Measurements from ENCODE around the gene FGF19. TPM values are rescaled to one million over a fixed set of nuclear protein-coding genes. Genes with fewer than 3 reads are reported as not detected.

Gene FGF19
- total RNA-seq, 1 experiment from 2014 or later: 17.6 TPM

- no peak for TF ChIP-seq STAT6 (CRISPR knock-in tag; conservative IDR thresholded peaks at IDR 0.05; ENCODE audit: low read depth)
Observed at GRCh38 chr11:69660001-69660500, 43.8 kb downstream of the FGF19 start (continued).

- no peaks in the 10 kb centered on the region for H3K9me3 Mint-ChIP-seq
- H3K4me1 Mint-ChIP-seq: peaks cover 22% of the 10 kb centered on the region
- H3K27me3 Mint-ChIP-seq (ENCODE audit: low read depth): no peaks in the 10 kb centered on the region
- no peak for ATAC-seq
- TF ChIP-seq E2F4 (CRISPR knock-in tag; IDR thresholded peaks at IDR 0.05; ENCODE audit: borderline replicate concordance, low read depth) (no peak), NFE2L1 (CRISPR knock-in tag; IDR thresholded peaks at IDR 0.05) (no peak)
- peaks cover 7% of the 10 kb centered on the region; the same call in 1 of the 2 replicates for H3K36me3 Mint-ChIP-seq
- CTCF ChIA-PET: interaction anchor here (1.1 to 5.8 kb wide), 7 partner anchors 11 to 558 kb away, joined by 3 to 34 read pairs (median 6); no protein-coding TSS in a partner anchor
- POLR2A ChIA-PET: no interaction called here
- no peak for DNase-seq (ENCODE audit: low spot score)
- H3K4me3 Mint-ChIP-seq: no peak overlapping the region
- H3K27ac Mint-ChIP-seq: 0 out of 2 replicates have a peak overlapping the region, but pooled peaks have one; percentile 49
Observed at GRCh38 chr11:69659591-69659990, 44.2 kb downstream of the FGF19 start.

GRCh38 chr11:69658626-69659450, 45.0 kb downstream of the FGF19 start:
- CTCF ChIA-PET: interaction anchor here (0.5 to 5.8 kb wide), 14 partner anchors 12 to 563 kb away, joined by 3 to 34 read pairs (median 4); no protein-coding TSS in a partner anchor
- TF ChIP-seq JAZF1 (CRISPR knock-in tag; IDR thresholded peaks at IDR 0.05): no peak
- TF ChIP-seq NFE2L1 (CRISPR knock-in tag; IDR thresholded peaks at IDR 0.05): no peak
- no peak for TF ChIP-seq FOXJ3 (CRISPR knock-in tag; IDR thresholded peaks at IDR 0.05; ENCODE audit: borderline replicate concordance)
- TF ChIP-seq ZNF121 (CRISPR knock-in tag; IDR thresholded peaks at IDR 0.05): no peak
- TF ChIP-seq ZNF512 (CRISPR knock-in tag; IDR thresholded peaks at IDR 0.05; ENCODE audit: borderline replicate concordance): no peak
- no peak for TF ChIP-seq ATF3 (CRISPR knock-in tag; conservative IDR thresholded peaks at IDR 0.05)
- no peak for TF ChIP-seq SMAD3 (CRISPR knock-in tag; IDR thresholded peaks at IDR 0.05; ENCODE audit: borderline replicate concordance)
- no peak for TF ChIP-seq NFYB (CRISPR knock-in tag; conservative IDR thresholded peaks at IDR 0.05; ENCODE audit: low read depth)
- no peak for TF ChIP-seq USF2 (CRISPR knock-in tag; IDR thresholded peaks at IDR 0.05)
- no peak for TF ChIP-seq HMGA2 (CRISPR knock-in tag; IDR thresholded peaks at IDR 0.05)
- no peak for TF ChIP-seq PREB (CRISPR knock-in tag; IDR thresholded peaks at IDR 0.05; ENCODE audit: borderline replicate concordance)
- Mint-ChIP-seq H3K27ac (peak overlapping the region; percentile 19; the same call in 1 of the 2 replicates), H3K27me3 (ENCODE audit: low read depth) (no peaks in the 10 kb centered on the region), H3K4me3 (no peak overlapping the region), H3K4me1 (peaks cover 25% of the 10 kb centered on the region), H3K36me3 (peaks cover 5% of the 10 kb centered on the region; the same call in 1 of the 2 replicates), H3K9me3 (no peaks in the 10 kb centered on the region)
- no peak for ATAC-seq
- POLR2A ChIA-PET: interaction anchor here (1.2 to 1.7 kb wide), 2 partner anchors 10 to 20 kb away, joined by 4 to 5 read pairs; no protein-coding TSS in a partner anchor
- no peak for DNase-seq (ENCODE audit: low spot score)

Measured in WTC11 (cell line).